ENCODE measurements around the gene MIF4GD.
A peak's percentile ranks its signal among the peaks of the same experiment; 100 is the strongest.
"Not testable (repeated sequence)": the region's sequence is repeated elsewhere in the genome, so short reads cannot be mapped to it uniquely, and the experiment has no call there.

Gene MIF4GD

DNA sequence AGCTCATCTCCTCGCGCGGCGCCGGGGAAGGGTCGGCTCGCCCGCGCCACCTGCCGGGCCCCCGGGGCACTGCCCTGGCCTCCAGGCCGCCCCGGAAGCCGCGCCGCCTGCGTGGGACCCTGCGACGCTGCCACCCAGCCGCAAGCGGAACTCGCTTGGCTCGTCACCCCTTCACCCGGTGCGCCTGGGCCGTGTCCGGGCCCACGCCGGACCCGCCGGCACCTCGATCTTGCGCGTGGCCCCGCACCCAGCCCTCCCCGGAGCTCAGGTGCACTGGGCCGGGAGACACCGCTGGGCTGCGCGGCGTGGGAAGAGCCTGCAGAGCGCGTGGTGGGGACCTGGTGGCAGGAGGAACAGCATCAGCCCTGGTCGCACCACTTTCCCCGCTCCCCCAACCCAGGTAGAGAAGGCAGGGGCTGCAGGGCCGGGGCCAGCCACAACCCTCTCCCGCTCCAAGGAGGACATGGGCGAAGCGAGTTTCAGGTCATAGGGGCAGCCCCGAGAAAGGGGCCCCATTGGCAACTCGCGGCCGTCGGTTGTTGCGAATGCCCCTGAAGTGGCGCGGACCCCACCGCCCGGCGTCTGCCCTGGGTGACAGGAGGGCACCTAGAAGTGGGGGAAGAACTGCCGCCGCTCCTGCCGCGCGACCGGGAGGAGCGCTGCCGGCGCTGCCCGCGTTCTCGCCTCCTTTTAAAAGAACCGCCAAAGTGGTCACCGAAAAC is 363 bp upstream of the MIF4GD start:
- Mint-ChIP-seq H3K9me3 (no peaks in the 10 kb centered on the region), H3K36me3 (ENCODE audit: low read depth) (peaks cover 9% of the 10 kb centered on the region), H3K4me3 (peak overlapping the region; percentile 89)

GRCh38 chr17:75270218-75270965 is 639 bp downstream of the MIF4GD start:
- peaks cover 30% of the 10 kb centered on the region for H3K4me1 Mint-ChIP-seq (ENCODE audit: low read depth)
- H3K27me3 Mint-ChIP-seq (ENCODE audit: low read depth): no peaks in the 10 kb centered on the region
- peaks cover 12% of the 10 kb centered on the region for H3K36me3 Mint-ChIP-seq (ENCODE audit: low read depth)
- peak overlapping the region; percentile 81 for H3K4me3 Mint-ChIP-seq
- peak overlapping the region; percentile 87 for H3K27ac Mint-ChIP-seq
- no peaks in the 10 kb centered on the region for H3K9me3 Mint-ChIP-seq

More for the DNA sequence above, 363 bp upstream of the MIF4GD start:
- H3K27ac Mint-ChIP-seq: peak overlapping the region; percentile 88
- peaks cover 30% of the 10 kb centered on the region for H3K4me1 Mint-ChIP-seq (ENCODE audit: low read depth)
- no peaks in the 10 kb centered on the region for H3K27me3 Mint-ChIP-seq (ENCODE audit: low read depth)

DNA sequence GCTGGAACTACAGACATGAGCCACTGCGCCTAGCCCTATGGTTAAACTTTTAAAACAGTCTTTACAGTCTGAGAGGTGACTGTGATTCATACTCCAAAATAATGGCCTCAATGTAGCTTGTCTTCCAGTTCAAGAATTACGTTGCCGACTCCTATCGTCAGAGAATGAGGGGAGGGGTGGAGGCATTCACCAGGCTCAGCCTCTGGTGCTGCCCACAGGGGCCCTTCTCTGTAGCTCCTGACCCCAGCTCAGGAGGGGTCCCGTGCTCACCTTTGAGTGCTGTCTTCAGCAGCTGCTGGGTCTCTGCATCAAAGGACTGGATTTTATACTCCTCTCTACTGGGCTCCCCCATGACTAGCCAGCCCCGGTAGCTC is 1.2 kb downstream of the MIF4GD start:
- H3K36me3 Mint-ChIP-seq (ENCODE audit: low read depth): peaks cover 10% of the 10 kb centered on the region

DNA sequence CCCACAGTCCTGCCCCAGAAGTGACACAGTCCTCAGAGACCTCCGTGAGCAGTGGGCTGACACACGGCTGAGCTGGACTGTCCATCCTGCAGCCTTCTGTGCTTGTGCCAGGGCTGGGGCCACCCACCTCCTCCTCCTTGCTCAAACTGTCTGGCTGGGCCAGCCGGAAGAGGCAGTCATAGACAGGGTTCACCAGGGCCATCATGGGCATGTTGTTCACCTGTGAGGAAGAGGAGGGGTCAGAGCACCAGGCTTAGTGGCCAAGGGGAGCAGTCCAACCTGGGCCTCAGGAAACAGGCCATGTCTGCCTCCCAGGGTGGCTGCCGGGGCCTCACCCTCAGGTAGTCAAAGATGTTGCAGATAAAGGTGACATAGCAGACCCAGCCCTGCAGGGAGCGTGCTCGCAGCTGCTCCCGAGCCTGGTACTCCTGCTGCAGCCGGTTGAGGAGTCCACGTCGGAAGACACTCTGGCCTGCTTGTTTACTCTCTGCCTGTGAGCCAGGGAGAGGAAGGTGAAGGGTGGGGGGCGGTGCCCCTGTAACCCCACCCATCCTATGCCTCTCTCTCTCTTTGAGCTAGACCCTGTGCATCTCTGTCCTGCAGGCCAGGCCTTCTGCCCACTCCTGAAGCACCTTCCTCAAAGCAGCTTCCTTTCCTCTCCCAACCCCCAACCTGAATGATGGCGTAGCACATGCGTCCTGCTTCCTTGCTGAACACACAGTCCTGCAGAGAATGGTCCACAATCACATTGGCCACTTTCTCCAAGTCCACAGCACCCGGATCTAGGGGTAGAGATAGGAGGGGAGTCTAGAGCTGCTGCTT is 3.4 kb downstream of the MIF4GD start:
- H3K27ac Mint-ChIP-seq: no peak overlapping the region
- no peaks in the 10 kb centered on the region for H3K27me3 Mint-ChIP-seq (ENCODE audit: low read depth)
- no peak overlapping the region for H3K4me3 Mint-ChIP-seq
- H3K4me1 Mint-ChIP-seq (ENCODE audit: low read depth): peaks cover 22% of the 10 kb centered on the region
- H3K9me3 Mint-ChIP-seq: no peaks in the 10 kb centered on the region
- peaks cover 5% of the 10 kb centered on the region for H3K36me3 Mint-ChIP-seq (ENCODE audit: low read depth)

More for the DNA sequence above, 1.2 kb downstream of the MIF4GD start:
- H3K27ac Mint-ChIP-seq: peak overlapping the region; percentile 87
- peaks cover 30% of the 10 kb centered on the region for H3K4me1 Mint-ChIP-seq (ENCODE audit: low read depth)
- H3K9me3 Mint-ChIP-seq: no peaks in the 10 kb centered on the region
- H3K27me3 Mint-ChIP-seq (ENCODE audit: low read depth): no peaks in the 10 kb centered on the region
- peak overlapping the region; percentile 81 for H3K4me3 Mint-ChIP-seq

DNA sequence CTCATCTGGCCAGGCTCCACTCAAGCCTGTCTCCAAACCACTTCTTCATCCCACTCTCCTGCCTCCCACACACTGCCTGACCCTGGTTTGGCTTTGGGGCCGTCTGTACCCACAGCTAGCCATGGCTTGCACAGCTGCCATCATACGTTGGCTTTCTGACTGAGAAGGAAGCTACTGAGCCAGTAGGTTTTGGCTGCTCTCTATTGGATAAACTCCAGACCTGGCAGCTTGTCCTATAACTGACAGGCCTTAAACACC is 3.9 kb downstream of the MIF4GD start:
- Mint-ChIP-seq H3K4me1 (ENCODE audit: low read depth) (peaks cover 25% of the 10 kb centered on the region), H3K9me3 (no peaks in the 10 kb centered on the region), H3K27ac (no peak overlapping the region), H3K36me3 (ENCODE audit: low read depth) (peaks cover 8% of the 10 kb centered on the region), H3K27me3 (ENCODE audit: low read depth) (no peaks in the 10 kb centered on the region), H3K4me3 (no peak overlapping the region)

DNA sequence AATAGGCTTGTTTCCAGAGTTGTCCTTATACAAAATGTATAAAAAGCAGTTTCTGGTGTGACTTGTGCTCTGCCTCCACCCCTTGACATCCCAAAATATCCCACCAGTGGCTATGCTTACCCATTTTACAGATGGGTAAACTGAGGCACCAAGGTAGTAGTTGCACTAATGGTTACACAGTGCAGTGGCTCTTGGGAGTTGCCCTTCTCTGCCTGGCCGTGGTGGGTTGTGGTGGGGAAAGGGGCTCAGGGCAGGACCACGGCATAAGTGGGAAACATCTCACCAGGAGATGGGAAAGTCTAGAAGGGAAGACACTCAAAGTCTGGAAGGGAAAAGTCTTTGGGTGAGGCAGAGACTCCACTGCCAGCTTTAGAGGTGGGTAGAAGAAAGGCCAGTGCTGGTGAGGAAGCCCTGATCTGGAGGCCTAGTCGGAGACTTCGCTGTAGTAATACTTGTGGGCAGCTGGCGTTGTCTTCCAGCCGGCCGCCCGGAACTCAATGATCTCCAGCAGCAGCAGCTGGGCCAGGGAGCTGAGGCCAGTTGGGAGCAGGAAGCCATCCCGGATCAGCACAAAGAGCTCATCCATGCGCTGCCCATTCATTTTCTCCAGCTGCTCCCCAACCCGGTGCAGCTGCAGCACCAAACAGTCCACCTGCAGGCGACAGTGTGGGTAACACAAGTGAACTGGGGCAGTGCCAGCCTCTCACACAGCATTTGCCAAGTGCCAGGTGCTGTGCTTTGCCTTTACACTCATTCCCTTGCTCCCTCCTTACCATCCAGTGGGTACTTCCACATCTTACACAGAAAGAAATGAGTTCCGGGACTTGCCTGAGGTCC is 4.5 kb downstream of the MIF4GD start:
- Mint-ChIP-seq H3K9me3 (no peaks in the 10 kb centered on the region), H3K27me3 (ENCODE audit: low read depth) (no peaks in the 10 kb centered on the region), H3K27ac (no peak overlapping the region), H3K4me1 (ENCODE audit: low read depth) (peaks cover 21% of the 10 kb centered on the region), H3K36me3 (ENCODE audit: low read depth) (peaks cover 6% of the 10 kb centered on the region), H3K4me3 (no peak overlapping the region)

DNA sequence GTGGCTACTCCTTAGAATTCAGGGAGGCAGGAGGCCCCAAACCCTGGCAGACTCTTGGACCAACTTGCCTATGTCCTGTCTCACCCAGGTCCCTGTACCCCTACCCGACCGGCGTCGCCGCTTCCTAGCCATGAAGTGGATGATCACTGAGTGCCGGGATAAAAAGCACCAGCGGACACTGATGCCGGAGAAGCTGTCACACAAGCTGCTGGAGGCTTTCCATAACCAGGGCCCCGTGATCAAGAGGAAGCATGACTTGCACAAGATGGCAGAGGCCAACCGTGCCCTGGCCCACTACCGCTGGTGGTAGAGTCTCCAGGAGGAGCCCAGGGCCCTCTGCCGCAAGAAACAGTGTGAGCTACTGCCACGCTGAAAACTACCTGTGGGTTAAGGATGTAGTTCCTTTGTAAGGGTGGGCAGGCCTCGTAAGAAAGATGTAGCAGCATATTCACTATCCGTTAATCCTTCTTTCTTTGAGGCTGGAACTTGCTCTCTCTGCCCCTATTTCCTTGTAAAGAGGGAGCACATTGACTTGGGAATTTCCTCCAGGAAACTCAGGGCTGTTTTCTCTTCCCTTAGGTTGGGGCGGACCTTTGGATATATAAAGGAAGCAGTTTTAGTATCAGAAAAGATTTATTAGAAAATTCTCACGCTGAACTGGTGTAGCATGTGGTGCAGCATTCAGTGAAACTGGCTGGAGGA is 5.3 kb downstream of the MIF4GD start:
- no peak overlapping the region for H3K4me3 Mint-ChIP-seq
- peaks cover 6% of the 10 kb centered on the region for H3K36me3 Mint-ChIP-seq (ENCODE audit: low read depth)

GRCh38 chr17:75263055-75263454 is 8.0 kb downstream of the MIF4GD start:
- Mint-ChIP-seq H3K9me3 (no peaks in the 10 kb centered on the region), H3K27me3 (ENCODE audit: low read depth) (no peaks in the 10 kb centered on the region), H3K36me3 (ENCODE audit: low read depth) (peaks cover 7% of the 10 kb centered on the region), H3K4me1 (ENCODE audit: low read depth) (peaks cover 27% of the 10 kb centered on the region), H3K27ac (no peak overlapping the region), H3K4me3 (peak overlapping the region; percentile 98)

More for the DNA sequence above, 5.3 kb downstream of the MIF4GD start:
- no peaks in the 10 kb centered on the region for H3K9me3 Mint-ChIP-seq
- peaks cover 23% of the 10 kb centered on the region for H3K4me1 Mint-ChIP-seq (ENCODE audit: low read depth)
- H3K27me3 Mint-ChIP-seq (ENCODE audit: low read depth): no peaks in the 10 kb centered on the region
- no peak overlapping the region for H3K27ac Mint-ChIP-seq

DNA sequence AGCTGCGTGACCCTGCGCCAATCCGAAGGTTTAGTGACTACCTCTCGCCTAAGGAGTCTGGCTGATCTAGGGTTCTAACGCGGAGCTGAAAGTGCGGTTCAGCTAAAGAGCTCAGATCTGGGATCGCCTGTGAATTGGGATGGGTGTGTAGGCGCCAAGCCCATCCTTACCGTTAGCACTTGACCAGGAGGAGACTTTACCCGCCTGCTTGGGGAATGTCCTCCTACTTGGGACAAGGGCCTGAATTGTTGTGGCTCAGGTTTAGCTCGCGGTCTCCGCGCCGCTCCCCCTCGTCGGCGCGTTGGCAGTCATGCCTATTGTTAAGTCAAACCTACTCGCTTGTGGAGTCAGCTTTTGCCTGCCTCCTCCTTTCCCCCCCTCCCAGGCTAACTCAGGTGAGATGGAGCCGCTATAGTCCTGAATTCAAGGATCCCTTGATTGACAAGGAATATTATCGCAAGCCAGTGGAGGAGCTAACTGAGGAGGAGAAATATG is 8.9 kb downstream of the MIF4GD start:
- Mint-ChIP-seq H3K27ac (peak overlapping the region; percentile 97), H3K27me3 (ENCODE audit: low read depth) (no peaks in the 10 kb centered on the region), H3K4me1 (ENCODE audit: low read depth) (peaks cover 30% of the 10 kb centered on the region), H3K36me3 (ENCODE audit: low read depth) (peaks cover 10% of the 10 kb centered on the region), H3K4me3 (peak overlapping the region; percentile 98), H3K9me3 (no peaks in the 10 kb centered on the region)

GRCh38 chr17:75261336-75262111 is 9.5 kb downstream of the MIF4GD start, which contains the start of the genes GGA3 and MRPS7:
TSS of gene GGA3 (minus strand) at chr17:75261606. CDS start at chr17:75261587, 19 bp downstream.
TSS of gene MRPS7 (plus strand) at chr17:75261879. CDS start at chr17:75261901, 22 bp downstream.
- Mint-ChIP-seq H3K36me3 (ENCODE audit: low read depth) (peaks cover 10% of the 10 kb centered on the region), H3K27ac (peak within 1 kb of the TSS; percentile 97), H3K4me1 (ENCODE audit: low read depth) (peaks cover 30% of the 10 kb centered on the region)

DNA sequence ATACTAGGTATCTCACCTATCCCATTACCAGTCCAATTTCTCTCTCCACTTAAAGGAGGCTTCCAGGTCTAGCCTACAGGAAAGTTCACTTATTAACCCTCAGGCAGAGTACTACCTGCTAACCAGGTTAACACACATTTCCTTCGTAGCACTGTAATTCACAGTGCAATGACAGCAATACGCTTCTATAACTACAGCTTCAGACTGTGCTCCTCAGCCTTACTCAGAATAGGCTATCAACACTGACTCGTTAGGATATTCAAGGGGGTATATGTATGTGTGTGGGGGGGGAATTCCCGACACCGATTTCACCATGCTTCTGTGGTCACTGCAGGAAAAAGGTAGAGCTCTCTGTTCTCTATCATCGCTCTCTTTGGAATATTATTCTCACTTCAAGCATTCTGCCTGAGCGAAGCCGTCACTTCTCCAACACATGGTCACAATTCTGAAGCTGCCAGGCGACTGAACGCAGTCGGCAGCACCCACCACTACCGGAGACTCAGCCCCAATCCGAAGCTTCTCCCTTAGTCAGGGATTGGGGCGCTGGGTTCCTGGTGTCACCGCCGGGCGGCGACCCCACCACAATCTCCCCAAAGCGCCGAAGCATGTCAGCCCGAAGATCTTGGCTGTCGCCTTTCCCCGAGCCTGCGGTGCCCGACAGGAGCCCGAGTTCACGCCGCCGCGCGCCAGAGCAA is 10.2 kb downstream of the MIF4GD start:
- H3K36me3 Mint-ChIP-seq (ENCODE audit: low read depth): peaks cover 10% of the 10 kb centered on the region
- H3K4me1 Mint-ChIP-seq (ENCODE audit: low read depth): peaks cover 30% of the 10 kb centered on the region
- H3K27ac Mint-ChIP-seq: peak overlapping the region; percentile 97
- H3K9me3 Mint-ChIP-seq: no peaks in the 10 kb centered on the region
- peak overlapping the region; percentile 98 for H3K4me3 Mint-ChIP-seq
- H3K27me3 Mint-ChIP-seq (ENCODE audit: low read depth): no peaks in the 10 kb centered on the region

More at GRCh38 chr17:75261336-75262111, 9.5 kb downstream of the MIF4GD start, which contains the start of the genes GGA3 and MRPS7:
- Mint-ChIP-seq H3K4me3 (peak within 1 kb of the TSS; percentile 98), H3K27me3 (ENCODE audit: low read depth) (no peaks in the 10 kb centered on the region), H3K9me3 (no peaks in the 10 kb centered on the region)

DNA sequence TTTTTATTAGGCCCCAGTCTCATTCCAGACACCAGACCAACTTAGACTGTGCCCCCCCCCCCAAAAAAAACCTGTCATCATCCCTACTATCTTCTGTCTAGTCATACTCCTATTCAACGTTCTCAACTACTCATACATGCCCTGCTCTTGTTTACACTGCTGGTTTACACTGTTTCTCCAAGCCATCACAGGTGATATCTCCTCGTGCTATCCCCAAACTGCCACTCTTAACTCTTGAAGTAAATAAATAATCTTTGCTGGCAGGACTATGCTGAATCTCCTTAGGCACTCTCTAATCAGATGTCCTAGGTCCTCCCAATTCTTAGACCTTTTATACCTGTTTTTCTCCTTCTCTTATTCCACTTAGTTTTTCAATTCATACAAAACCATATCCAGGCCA is 13.8 kb downstream of the MIF4GD start:
- H3K27me3 Mint-ChIP-seq (ENCODE audit: low read depth); H3K9me3 Mint-ChIP-seq; H3K36me3 Mint-ChIP-seq (ENCODE audit: low read depth); H3K27ac Mint-ChIP-seq; H3K4me3 Mint-ChIP-seq: not testable (repeated sequence)
- H3K4me1 Mint-ChIP-seq (ENCODE audit: low read depth): peaks cover 33% of the 10 kb centered on the region

Data from T-helper 1 cell treated with Interleukin-12 subunit alpha and Interleukin-12 subunit beta and Interleukin-4 antibody, amounts not matched to agents 30 μg/mL and 1 μg/mL, for 36 hours (primary cell).